GM18517 (cell line): ENCODE measurements around the gene LOXL1.
"Not testable (repeated sequence)": the region's sequence is repeated elsewhere in the genome, so short reads cannot be mapped to it uniquely, and the experiment has no call there.

Source experiments
- ATAC-seq: cut with Tn5 transposase; IDR thresholded peaks from one replicate; pipeline ENCODE4 v1.9.1; 2021; ENCODE audit warnings: mild to moderate bottlenecking, moderate library complexity; ENCODE audit not compliant: unreplicated experiment

LOXL1 gene

GRCh38 chr15:73972984-73973682 is 46.9 kb downstream of the LOXL1 start:
- ATAC-seq: no peak

- ATAC-seq: not testable (repeated sequence)
These were observed 47.5 kb downstream of the LOXL1 start for GRCh38 chr15:73973683-73974200.

- ATAC-seq: not testable (repeated sequence)
These were observed 49.3 kb downstream of the LOXL1 start for GRCh38 chr15:73975440-73976125.

- ATAC-seq: no peak
These were observed 52.6 kb downstream of the LOXL1 start for GRCh38 chr15:73978896-73979295.

- no peak for ATAC-seq
These were observed 53.4 kb downstream of the LOXL1 start for GRCh38 chr15:73979636-73980035.

GRCh38 chr15:73981761-73982221 is 55.5 kb downstream of the LOXL1 start:
- no peak for ATAC-seq

- ATAC-seq: no peak
These were observed 56.1 kb downstream of the LOXL1 start for GRCh38 chr15:73982222-73982962.

- ATAC-seq: no peak
These were observed 57.0 kb downstream of the LOXL1 start for GRCh38 chr15:73983211-73983727.

GRCh38 chr15:73983773-73984172 is 57.5 kb downstream of the LOXL1 start:
- no peak for ATAC-seq

GRCh38 chr15:73984208-73984979 is 58.1 kb downstream of the LOXL1 start:
- ATAC-seq: no peak

- ATAC-seq: no peak
These were observed 59.0 kb downstream of the LOXL1 start for GRCh38 chr15:73985101-73985873.

GRCh38 chr15:73986055-73986775 is 60.0 kb downstream of the LOXL1 start:
- no peak for ATAC-seq

- no peak for ATAC-seq
These were observed 60.5 kb downstream of the LOXL1 start for GRCh38 chr15:73986776-73987056.

GRCh38 chr15:73987250-73987649 is 61.0 kb downstream of the LOXL1 start:
- no peak for ATAC-seq

GRCh38 chr15:73987681-73988444 is 61.6 kb downstream of the LOXL1 start:
- ATAC-seq: no peak

GRCh38 chr15:73988445-73988969 is 62.2 kb downstream of the LOXL1 start:
- no peak for ATAC-seq

- no peak for ATAC-seq
These were observed 62.9 kb downstream of the LOXL1 start for GRCh38 chr15:73989001-73989798.
